ENCODE measurements around the gene GAL3ST2.
"Not testable (repeated sequence)": the region's sequence is repeated elsewhere in the genome, so short reads cannot be mapped to it uniquely, and the experiment has no call there.

The GAL3ST2 gene

GRCh38 chr2:241817821-241818215, 41.2 kb downstream of the GAL3ST2 start:
- DNase-seq (ENCODE audit: low read depth in 1 of 2, low spot score in 1 of 2): not testable (repeated sequence)

GRCh38 chr2:241818229-241818942, 41.8 kb downstream of the GAL3ST2 start:
- no peak for DNase-seq (ENCODE audit: low read depth in 1 of 2, low spot score in 1 of 2)

GRCh38 chr2:241818943-241819270, 42.3 kb downstream of the GAL3ST2 start:
- DNase-seq (ENCODE audit: low read depth in 1 of 2, low spot score in 1 of 2): no peak

- DNase-seq (ENCODE audit: low read depth in 1 of 2, low spot score in 1 of 2): not testable (repeated sequence)
Observed at GRCh38 chr2:241819947-241820624, 43.5 kb downstream of the GAL3ST2 start.

GRCh38 chr2:241820625-241821384, 44.2 kb downstream of the GAL3ST2 start:
- no peak for DNase-seq (ENCODE audit: low read depth in 1 of 2, low spot score in 1 of 2)

- no peak for DNase-seq (ENCODE audit: low read depth in 1 of 2, low spot score in 1 of 2)
Observed at GRCh38 chr2:241821460-241822263, 45.0 kb downstream of the GAL3ST2 start.

GRCh38 chr2:241822264-241822623, 45.6 kb downstream of the GAL3ST2 start:
- DNase-seq (ENCODE audit: low read depth in 1 of 2, low spot score in 1 of 2): no peak

GRCh38 chr2:241823531-241824437, 47.2 kb downstream of the GAL3ST2 start:
- DNase-seq (ENCODE audit: low read depth in 1 of 2, low spot score in 1 of 2): not testable (repeated sequence)

GRCh38 chr2:241827394-241827793, 50.8 kb downstream of the GAL3ST2 start:
- no peak for DNase-seq (ENCODE audit: low read depth in 1 of 2, low spot score in 1 of 2)

- no peak for DNase-seq (ENCODE audit: low read depth in 1 of 2, low spot score in 1 of 2)
Observed at GRCh38 chr2:241833101-241833663, 56.6 kb downstream of the GAL3ST2 start.

GRCh38 chr2:241833756-241834526, 57.3 kb downstream of the GAL3ST2 start:
- DNase-seq (ENCODE audit: low read depth in 1 of 2, low spot score in 1 of 2): not testable (repeated sequence)

- no peak for DNase-seq (ENCODE audit: low read depth in 1 of 2, low spot score in 1 of 2)
Observed at GRCh38 chr2:241834527-241835210, 58.0 kb downstream of the GAL3ST2 start.

GRCh38 chr2:241835611-241836010, 59.0 kb downstream of the GAL3ST2 start:
- no peak for DNase-seq (ENCODE audit: low read depth in 1 of 2, low spot score in 1 of 2)

GRCh38 chr2:241836292-241836691, 59.7 kb downstream of the GAL3ST2 start:
- no peak for DNase-seq (ENCODE audit: low read depth in 1 of 2, low spot score in 1 of 2)

GRCh38 chr2:241837197-241837965, 60.8 kb downstream of the GAL3ST2 start:
- no peak for DNase-seq (ENCODE audit: low read depth in 1 of 2, low spot score in 1 of 2)

- no peak for DNase-seq (ENCODE audit: low read depth in 1 of 2, low spot score in 1 of 2)
Observed at GRCh38 chr2:241841181-241842066, 64.8 kb downstream of the GAL3ST2 start.

- DNase-seq (ENCODE audit: low read depth in 1 of 2, low spot score in 1 of 2): no peak
Observed at GRCh38 chr2:241842067-241842415, 65.4 kb downstream of the GAL3ST2 start.
